Hepatocyte (in vitro differentiated cells): ENCODE results near the gene PCDHGB4. TPM values are rescaled to one million over a fixed set of nuclear protein-coding genes. Genes with fewer than 3 reads are reported as not detected.
"Not testable (repeated sequence)": the region's sequence is repeated elsewhere in the genome, so short reads cannot be mapped to it uniquely, and the experiment has no call there.

ENCODE experiments used
- DNase-seq: peaks from one replicate; pipeline ENCODE4 v3.0.0-alpha.2; 2016; ENCODE audit warnings: low spot score
- H2AFZ ChIP-seq: fragments of 200-600 bp; sonication (generic); 2 replicates; pipeline ENCODE4 v1.6.0; 2016; ENCODE audit warnings: antibody characterized with exemption, mild to moderate bottlenecking
- H3K27ac ChIP-seq: fragments of 200-600 bp; sonication (generic); 2 replicates; pipeline ENCODE4 v1.5.1; 2016; ENCODE audit warnings: mild to moderate bottlenecking
- H3K27me3 ChIP-seq: fragments of 200-600 bp; sonication (generic); 2 replicates; pipeline ENCODE4 v1.6.1; 2016
- H3K36me3 ChIP-seq: fragments of 200-600 bp; sonication (generic); replicated peaks from 2 replicates; pipeline ENCODE4 v1.5.1; 2016; ENCODE audit warnings: low read depth; ENCODE audit not compliant: insufficient read depth
- H3K4me1 ChIP-seq: fragments of 200-600 bp; sonication (generic); 2 replicates; pipeline ENCODE4 v1.5.1; 2016; ENCODE audit warnings: mild to moderate bottlenecking, moderate library complexity; ENCODE audit not compliant: insufficient read depth
- H3K4me2 ChIP-seq: fragments of 200-600 bp; sonication (generic); 2 replicates; pipeline ENCODE4 v1.6.0; 2016
- H3K4me3 ChIP-seq: fragments of 200-600 bp; sonication (generic); 2 replicates; pipeline ENCODE4 v1.5.1; 2016; ENCODE audit warnings: mild to moderate bottlenecking
- H3K79me2 ChIP-seq: fragments of 200-600 bp; sonication (generic); 2 replicates; pipeline ENCODE4 v1.6.0; 2017; ENCODE audit warnings: mild to moderate bottlenecking
- H3K9me2 ChIP-seq: fragments of 200-600 bp; sonication (generic); replicated peaks from 2 replicates; pipeline ENCODE4 v1.6.0; 2017; ENCODE audit warnings: mild to moderate bottlenecking; ENCODE audit not compliant: insufficient read depth
- H3K9me3 ChIP-seq: fragments of 200-600 bp; sonication (generic); 2 replicates; pipeline ENCODE4 v1.5.1; 2016; ENCODE audit warnings: low read depth, mild to moderate bottlenecking
- H4K20me1 ChIP-seq: fragments of 200-600 bp; sonication (generic); 2 replicates; pipeline ENCODE4 v1.6.0; 2016; ENCODE audit warnings: mild to moderate bottlenecking; ENCODE audit not compliant: insufficient read depth, poor library complexity, severe bottlenecking
- CTCF ChIP-seq: fragments of 200-600 bp; sonication (generic); IDR thresholded peaks from 2 replicates; pipeline ENCODE4 v1.5.1; 2016; ENCODE audit warnings: antibody characterized with exemption, mild to moderate bottlenecking; ENCODE audit not compliant: poor library complexity
- EZH2 ChIP-seq: fragments of 200-600 bp; sonication (generic); IDR thresholded peaks from 2 replicates; pipeline ENCODE4 v1.6.1; 2016; ENCODE audit warnings: antibody characterized with exemption, mild to moderate bottlenecking, borderline replicate concordance
- EZH2phosphoT487 ChIP-seq: fragments of 200-600 bp; sonication (generic); IDR thresholded peaks from one replicate; pipeline ENCODE4 v1.6.1; 2018; ENCODE audit warnings: antibody characterized with exemption, mild to moderate bottlenecking, low read depth, moderate library complexity; ENCODE audit not compliant: unreplicated experiment, severe bottlenecking
- WGBS: methylation state at CpG from one replicate; pipeline ENCODE4 v1.1.6; 2016; ENCODE audit warnings: low lambda C conversion rate; ENCODE audit errors: missing lambda C conversion rate; 5-methylcytosine and 5-hydroxymethylcytosine counted together
- polyA plus RNA-seq: library from polyadenylated mRNA; unstranded; fragments of >200 nt; fragmentation: Nextera tagmentation; extraction: Ambion mirVana; gene quantifications from 2 replicates; pipeline ENCODE4 v1.2.1, GENCODE V29; 2016
- total RNA-seq: library from RNA; depleted of rRNA; stranded (reverse); fragments of >200 nt; gene quantifications from 2 replicates; pipeline ENCODE4 v1.2.3, GENCODE V29; 2014

Gene PCDHGB4
- total and polyA plus RNA-seq, 2 experiments from 2014 or later = 17.9 to 20.0 TPM

- Histone ChIP-seq H3K79me2 (no peaks in the 10 kb centered on the region), H3K4me2 (no peak within 1 kb of the TSS), H2AFZ (no peak within 1 kb of the TSS), H3K36me3 (no peaks in the 10 kb centered on the region), H3K9me2 (no peaks in the 10 kb centered on the region), H3K27ac (no peak within 1 kb of the TSS), H4K20me1 (no peaks in the 10 kb centered on the region), H3K4me3 (no peak within 1 kb of the TSS), H3K9me3 (no peaks in the 10 kb centered on the region), H3K27me3 (no peaks in the 10 kb centered on the region), H3K4me1 (no peaks in the 10 kb centered on the region)
- 79% methylated on average over 9 of the region's 9 CpGs for WGBS
- no peak for DNase-seq
- TF ChIP-seq EZH2phosphoT487 (no peak), EZH2 (no peak), CTCF (no peak)
Measured at GRCh38 chr5:141343242-141343952, 44.1 kb upstream of the PCDHGB4 start, which contains the start of gene PCDHGA3. TSS of gene PCDHGA3 (plus strand) at chr5:141343829. CDS start at chr5:141344034, 205 bp downstream.

GRCh38 chr5:141343953-141344463, 43.5 kb upstream of the PCDHGB4 start:
- Histone ChIP-seq H3K4me1 (no peaks in the 10 kb centered on the region), H3K4me3 (no peak overlapping the region), H3K4me2 (no peak overlapping the region)

GRCh38 chr5:141345327-141345726, 42.2 kb upstream of the PCDHGB4 start:
- Histone ChIP-seq H3K4me1 (no peaks in the 10 kb centered on the region), H3K27ac (no peak overlapping the region), H3K4me3 (no peak overlapping the region), H3K79me2 (no peaks in the 10 kb centered on the region), H4K20me1 (no peaks in the 10 kb centered on the region), H3K4me2 (no peak overlapping the region), H3K36me3 (no peaks in the 10 kb centered on the region), H3K9me2 (no peaks in the 10 kb centered on the region), H2AFZ (no peak overlapping the region), H3K27me3 (no peaks in the 10 kb centered on the region), H3K9me3 (no peaks in the 10 kb centered on the region)
- 97% methylated on average over 20 of the region's 20 CpGs for WGBS
- no peak for DNase-seq
- TF ChIP-seq EZH2phosphoT487 (no peak), CTCF (no peak), EZH2 (no peak)

More at GRCh38 chr5:141343953-141344463, 43.5 kb upstream of the PCDHGB4 start:
- H2AFZ ChIP-seq = no peak overlapping the region
- H3K27ac ChIP-seq = no peak overlapping the region
- no peaks in the 10 kb centered on the region for H3K27me3 ChIP-seq
- no peak for TF ChIP-seq CTCF
- TF ChIP-seq EZH2 = no peak
- no peak for TF ChIP-seq EZH2phosphoT487
- no peaks in the 10 kb centered on the region for H4K20me1 ChIP-seq
- 96% methylated on average over 31 of the region's 31 CpGs for WGBS
- H3K79me2 ChIP-seq = no peaks in the 10 kb centered on the region
- no peaks in the 10 kb centered on the region for H3K9me2 ChIP-seq
- no peaks in the 10 kb centered on the region for H3K9me3 ChIP-seq
- no peaks in the 10 kb centered on the region for H3K36me3 ChIP-seq
- no peak for DNase-seq

- H3K79me2 ChIP-seq, H3K9me3 ChIP-seq, H3K4me1 ChIP-seq, H3K9me2 ChIP-seq, H3K36me3 ChIP-seq, H3K4me2 ChIP-seq, H2AFZ ChIP-seq, H3K27me3 ChIP-seq, H3K4me3 ChIP-seq, H3K27ac ChIP-seq, DNase-seq, H4K20me1 ChIP-seq: not testable (repeated sequence)
- 94% methylated on average over 23 of the region's 35 CpGs for WGBS
Measured at GRCh38 chr5:141346017-141346416, 41.5 kb upstream of the PCDHGB4 start.
